Type B pancreatic cell (in vitro differentiated cells): ENCODE results near the gene EPHA8. TPM values are rescaled to one million over a fixed set of nuclear protein-coding genes. Genes with fewer than 3 reads are reported as not detected.

Source experiments
- DNase-seq: peaks from one replicate; pipeline ENCODE4 v3.0.0; 2021; ENCODE audit warnings: mixed read lengths; ENCODE audit not compliant: unreplicated experiment; ENCODE audit errors: extremely low spot score
- H3K27ac Mint-ChIP-seq: 2 replicates; pipeline ENCODE4 v1.8.0; 2021; ENCODE audit warnings: mild to moderate bottlenecking, mixed read lengths
- H3K27me3 Mint-ChIP-seq: 2 replicates; pipeline ENCODE4 v1.8.0; 2021; ENCODE audit warnings: mixed read lengths
- H3K36me3 Mint-ChIP-seq: 2 replicates; pipeline ENCODE4 v1.8.0; 2021; ENCODE audit warnings: mixed read lengths
- H3K4me1 Mint-ChIP-seq: one replicate; pipeline ENCODE4 v1.8.0; 2021; ENCODE audit warnings: mixed read lengths; ENCODE audit not compliant: unreplicated experiment
- H3K4me3 Mint-ChIP-seq: 2 replicates; pipeline ENCODE4 v1.8.0; 2021; ENCODE audit warnings: mild to moderate bottlenecking, mixed read lengths
- H3K9me3 Mint-ChIP-seq: 2 replicates; pipeline ENCODE4 v1.8.0; 2021; ENCODE audit warnings: mixed read lengths
- total RNA-seq: library from RNA; stranded (reverse); gene quantifications from 2 replicates; pipeline ENCODE4 v1.2.1, GENCODE V29; 2021; ENCODE audit warnings: low replicate concordance
- TF ChIP-seq, protein P1 (sequence below): fragments of 200-600 bp; sonication (generic); conservative IDR thresholded peaks from 2 replicates; pipeline ENCODE4 v1.5.0; 2021; ENCODE audit warnings: antibody characterized with exemption, mild to moderate bottlenecking

EPHA8 gene
- total RNA-seq, 1 donor from 2014 or later, result 0.46 TPM

DNA sequence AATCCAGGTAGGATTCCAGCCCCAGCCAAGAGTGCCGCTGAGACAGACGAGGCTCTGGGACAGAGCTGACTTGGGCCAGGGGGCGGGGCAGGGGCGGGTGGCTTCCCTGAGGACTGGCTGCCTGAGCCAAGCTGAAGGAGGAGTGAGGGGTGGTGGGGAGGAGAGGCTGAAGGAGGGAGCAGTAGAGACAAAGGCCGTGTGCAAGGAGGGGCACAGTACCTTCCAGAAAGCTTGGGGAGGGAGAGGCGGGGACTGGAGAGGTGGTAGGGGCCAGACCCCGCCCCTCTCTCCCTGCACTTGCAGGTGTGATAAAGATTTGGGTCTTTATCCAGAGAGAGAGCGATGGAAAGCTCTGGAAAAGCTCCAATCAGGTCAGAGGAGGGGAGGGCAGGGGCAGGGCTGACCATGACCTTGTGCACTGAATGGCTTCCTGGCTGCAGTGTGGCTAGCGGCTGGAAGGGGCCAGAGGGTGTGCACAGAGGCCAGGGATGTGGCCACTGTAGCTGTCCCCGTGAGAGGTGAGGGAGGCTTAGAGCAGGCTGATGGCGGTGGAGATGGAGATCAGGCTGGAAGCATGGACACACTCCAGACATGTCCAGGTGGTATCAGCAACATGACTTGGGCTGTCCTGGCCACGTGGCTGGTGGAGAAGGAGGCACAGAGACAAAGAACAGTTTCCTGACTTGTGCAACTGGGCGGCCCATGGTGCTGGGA lies 6.7 kb upstream of the EPHA8 start:
- peaks cover 56% of the 10 kb centered on the region for H3K27me3 Mint-ChIP-seq
- H3K27ac Mint-ChIP-seq, result peak overlapping the region; percentile 4
- H3K36me3 Mint-ChIP-seq, result no peaks in the 10 kb centered on the region
- peaks cover 28% of the 10 kb centered on the region for H3K4me1 Mint-ChIP-seq
- DNase-seq, result no peak
- no peaks in the 10 kb centered on the region for H3K9me3 Mint-ChIP-seq
- no peak overlapping the region for H3K4me3 Mint-ChIP-seq
- TF ChIP-seq, protein P1, sequence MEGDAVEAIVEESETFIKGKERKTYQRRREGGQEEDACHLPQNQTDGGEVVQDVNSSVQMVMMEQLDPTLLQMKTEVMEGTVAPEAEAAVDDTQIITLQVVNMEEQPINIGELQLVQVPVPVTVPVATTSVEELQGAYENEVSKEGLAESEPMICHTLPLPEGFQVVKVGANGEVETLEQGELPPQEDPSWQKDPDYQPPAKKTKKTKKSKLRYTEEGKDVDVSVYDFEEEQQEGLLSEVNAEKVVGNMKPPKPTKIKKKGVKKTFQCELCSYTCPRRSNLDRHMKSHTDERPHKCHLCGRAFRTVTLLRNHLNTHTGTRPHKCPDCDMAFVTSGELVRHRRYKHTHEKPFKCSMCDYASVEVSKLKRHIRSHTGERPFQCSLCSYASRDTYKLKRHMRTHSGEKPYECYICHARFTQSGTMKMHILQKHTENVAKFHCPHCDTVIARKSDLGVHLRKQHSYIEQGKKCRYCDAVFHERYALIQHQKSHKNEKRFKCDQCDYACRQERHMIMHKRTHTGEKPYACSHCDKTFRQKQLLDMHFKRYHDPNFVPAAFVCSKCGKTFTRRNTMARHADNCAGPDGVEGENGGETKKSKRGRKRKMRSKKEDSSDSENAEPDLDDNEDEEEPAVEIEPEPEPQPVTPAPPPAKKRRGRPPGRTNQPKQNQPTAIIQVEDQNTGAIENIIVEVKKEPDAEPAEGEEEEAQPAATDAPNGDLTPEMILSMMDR, result no peak

DNA sequence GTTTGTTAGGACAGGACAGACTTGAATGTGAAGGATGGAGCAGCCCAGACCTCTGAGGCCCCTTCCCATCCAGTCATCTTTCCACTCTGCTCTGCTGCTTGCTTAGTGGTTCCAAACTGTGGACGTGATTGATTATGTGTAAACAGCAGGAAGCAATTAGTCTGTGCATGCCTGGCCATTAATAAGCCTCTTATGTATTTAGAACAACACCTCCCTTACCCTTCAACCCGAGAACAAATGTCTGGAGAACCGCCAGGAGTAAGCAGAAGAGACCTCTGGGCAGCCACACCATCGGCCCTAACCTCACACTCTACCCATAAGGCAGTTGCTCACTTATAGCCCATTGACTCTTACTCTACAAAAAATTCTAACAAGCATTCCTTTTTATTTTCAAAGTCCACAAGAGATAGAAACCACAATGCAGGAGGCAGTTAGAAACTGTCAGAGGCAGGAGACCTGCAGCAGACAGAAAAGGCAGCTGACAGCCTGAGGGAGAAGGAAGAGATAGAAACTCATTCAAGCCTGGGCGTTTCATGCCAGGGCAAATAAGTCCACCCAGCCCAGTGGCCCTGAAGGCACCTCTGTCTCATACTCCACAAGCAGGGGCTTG lies 5.8 kb upstream of the EPHA8 start:
- Mint-ChIP-seq H3K36me3 (no peaks in the 10 kb centered on the region), H3K27ac (peak overlapping the region; percentile 4), H3K4me3 (peak overlapping the region; percentile 38), H3K9me3 (no peaks in the 10 kb centered on the region), H3K4me1 (peaks cover 28% of the 10 kb centered on the region), H3K27me3 (peaks cover 62% of the 10 kb centered on the region)
- no peak for DNase-seq
- TF ChIP-seq, protein P1, result no peak

DNA sequence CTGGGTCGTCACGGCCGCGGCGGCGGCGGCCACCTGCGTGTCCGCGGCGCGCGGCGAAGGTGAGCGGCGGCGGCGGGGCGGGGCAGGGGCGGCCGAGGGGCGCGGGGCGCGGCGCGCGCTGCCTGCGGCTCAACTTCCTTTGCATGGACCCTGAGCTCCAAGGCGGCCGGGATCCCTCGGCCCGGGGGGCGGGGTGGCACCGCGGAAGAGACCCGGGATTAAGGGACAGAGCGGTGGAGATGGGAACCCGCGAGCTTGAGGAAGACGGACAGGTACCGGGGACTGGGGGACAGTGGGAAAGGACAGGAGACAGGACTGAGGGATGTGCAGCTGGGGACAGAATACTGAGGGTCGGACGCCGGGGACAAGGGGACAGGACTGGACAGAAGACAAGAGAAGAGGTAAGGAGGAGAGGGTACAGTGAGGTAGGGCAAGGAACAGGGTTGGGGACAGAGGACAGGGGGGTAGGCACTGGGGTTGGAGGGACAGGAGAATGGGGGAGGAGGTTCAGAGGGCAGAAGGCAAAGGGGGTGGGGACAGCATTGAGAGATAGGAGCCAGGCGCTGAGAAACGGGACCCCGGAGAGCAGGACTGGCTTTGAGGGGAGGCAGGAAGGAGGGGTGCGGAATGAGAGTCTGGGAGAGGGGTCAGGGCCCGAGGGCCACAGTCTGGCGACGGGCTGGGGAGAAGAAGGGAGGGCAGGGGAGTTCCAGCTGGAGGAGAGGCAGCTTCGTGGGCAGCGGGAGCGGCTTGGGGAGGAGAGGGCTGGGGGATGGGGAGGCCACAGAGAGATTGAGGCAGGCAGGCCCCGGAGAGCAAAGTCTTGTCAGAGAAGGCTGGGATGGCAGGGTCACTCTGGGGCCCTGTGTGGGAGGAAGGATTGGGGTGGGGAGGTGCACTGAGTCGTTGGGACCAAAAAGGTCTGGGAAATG lies 648 bp downstream of the EPHA8 start:
- no peak overlapping the region for H3K27ac Mint-ChIP-seq
- no peaks in the 10 kb centered on the region for H3K36me3 Mint-ChIP-seq
- no peaks in the 10 kb centered on the region for H3K9me3 Mint-ChIP-seq
- DNase-seq, result no peak
- H3K27me3 Mint-ChIP-seq, result peaks cover 87% of the 10 kb centered on the region
- TF ChIP-seq, protein P1, result no peak
- peak overlapping the region; percentile 82 for H3K4me3 Mint-ChIP-seq
- H3K4me1 Mint-ChIP-seq, result no peaks in the 10 kb centered on the region

DNA sequence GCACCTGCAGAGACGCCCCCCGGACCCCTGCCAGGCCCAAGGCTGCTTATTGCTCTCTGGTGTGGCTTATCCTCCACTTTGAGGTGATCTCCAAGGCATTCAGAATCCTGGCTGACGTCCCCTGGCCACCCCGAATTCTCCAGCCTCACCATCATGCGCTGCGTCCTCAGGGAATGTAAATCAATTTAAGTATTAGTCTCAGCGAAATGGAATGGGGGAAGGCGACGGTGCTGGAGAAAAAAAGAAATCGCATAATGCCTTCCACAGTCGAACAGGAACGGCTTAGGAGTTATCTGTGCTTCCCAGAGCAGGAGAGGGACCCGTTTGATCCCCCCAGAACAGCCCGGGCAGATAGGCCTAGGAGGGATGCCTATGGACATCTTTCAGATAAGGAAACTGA lies 2.9 kb downstream of the EPHA8 start:
- no peak for DNase-seq
- no peaks in the 10 kb centered on the region for H3K9me3 Mint-ChIP-seq
- no peak overlapping the region for H3K27ac Mint-ChIP-seq
- no peak overlapping the region for H3K4me3 Mint-ChIP-seq
- TF ChIP-seq, protein P1, result no peak
- peaks cover 72% of the 10 kb centered on the region for H3K27me3 Mint-ChIP-seq
- H3K36me3 Mint-ChIP-seq, result no peaks in the 10 kb centered on the region
- H3K4me1 Mint-ChIP-seq, result no peaks in the 10 kb centered on the region

DNA sequence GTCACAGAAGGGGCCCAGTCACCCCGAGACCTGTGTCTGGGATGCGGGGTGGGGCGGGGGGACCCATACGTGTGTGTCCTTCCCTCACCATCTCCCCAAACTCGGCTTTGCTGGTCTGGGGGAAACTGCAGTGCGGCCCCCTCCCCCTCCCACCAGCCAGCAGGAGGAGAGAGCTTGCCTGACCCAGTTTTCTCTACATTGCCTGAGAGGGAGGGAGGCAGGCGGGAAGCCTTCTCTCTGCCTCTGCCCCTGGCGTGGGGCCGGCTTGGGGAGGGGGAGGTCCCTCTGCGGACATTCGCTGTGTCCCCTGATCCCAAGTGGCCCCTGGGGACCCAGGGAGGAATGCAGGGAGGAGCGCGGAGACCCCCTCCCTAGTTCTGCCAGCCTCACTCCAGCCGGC lies 3.9 kb downstream of the EPHA8 start:
- H3K4me3 Mint-ChIP-seq, result no peak overlapping the region
- no peaks in the 10 kb centered on the region for H3K9me3 Mint-ChIP-seq
- no peak overlapping the region for H3K27ac Mint-ChIP-seq
- TF ChIP-seq, protein P1, result no peak
- no peak for DNase-seq
- no peaks in the 10 kb centered on the region for H3K36me3 Mint-ChIP-seq
- H3K27me3 Mint-ChIP-seq, result peaks cover 64% of the 10 kb centered on the region
- H3K4me1 Mint-ChIP-seq, result no peaks in the 10 kb centered on the region
